Measurements from ENCODE around the gene HES4. TPM values are rescaled to one million over a fixed set of nuclear protein-coding genes. Genes with fewer than 3 reads are reported as not detected.

HES4 gene
- polyA plus RNA-seq, 1 donor (not counting 4 experiments of a cell fraction or from before 2014, with no cell fraction given), result 3.0 TPM

GRCh38 chr1:1027791-1028190 is 27.9 kb upstream of the HES4 start:
- H3K36me3 ChIP-seq (ENCODE audit: control insufficient read depth in 2 of 2, extremely low read depth in 1 of 2, insufficient read depth in 2 of 2, low read length in 2 of 2), result peaks cover 25 to 29% of the 10 kb centered on the region in 2 experiments
- DNase-seq (ENCODE audit: low read depth, low spot score) (no peak), FAIRE-seq (no peak)
- TF ChIP-seq EZH2 (IDR thresholded peaks at IDR 0.05; ENCODE audit: low read length) (no peak), CTCF (optimal IDR thresholded peaks at IDR 0.05 in 1 of 3, IDR thresholded peaks at IDR 0.05 in 1 of 3, conservative IDR thresholded peaks at IDR 0.05 in 1 of 3; ENCODE audit: extremely low read depth in 1 of 3, insufficient read depth in 2 of 3, low read length in 3 of 3) (no peak)
- H3K9me3 ChIP-seq (ENCODE audit: control insufficient read depth, low read depth, low read length), result no peaks in the 10 kb centered on the region
- peaks cover 5% of the 10 kb centered on the region for H3K9me1 ChIP-seq (ENCODE audit: control insufficient read depth, extremely low read depth, insufficient read depth, low read length)
- H3K9ac ChIP-seq (ENCODE audit: control insufficient read depth, extremely low read depth, insufficient read depth, low read length), result no peak overlapping the region
- no peaks in the 10 kb centered on the region for H3K27me3 ChIP-seq (ENCODE audit: control insufficient read depth, extremely low read depth, insufficient read depth, low read length)
- H2AFZ ChIP-seq (ENCODE audit: control insufficient read depth, low read length), result no peak overlapping the region
- H3K27ac ChIP-seq (ENCODE audit: control insufficient read depth, insufficient read depth, low read length), result no peak overlapping the region
- peaks cover 37% of the 10 kb centered on the region for H3K4me1 ChIP-seq (ENCODE audit: control insufficient read depth, extremely low read depth, insufficient read depth, low read length)
- peaks cover 15% of the 10 kb centered on the region for H4K20me1 ChIP-seq (ENCODE audit: control insufficient read depth, extremely low read depth, insufficient read depth, low read length)
- H3K4me3 ChIP-seq (ENCODE audit: control insufficient read depth in 2 of 3, extremely low read depth in 1 of 3, insufficient read depth in 2 of 3, low read depth in 1 of 3, low read length in 3 of 3), result no peak overlapping the region
- dilution Hi-C loops (cut with MboI; ENCODE audit: extremely low pct_ligation_motif_present, low sequenced_read_pairs), result no loop called here
- H3K79me2 ChIP-seq (ENCODE audit: control insufficient read depth, insufficient read depth, low read length), result peaks cover 69% of the 10 kb centered on the region
- no peak overlapping the region for H3K4me2 ChIP-seq (ENCODE audit: control insufficient read depth, extremely low read depth, insufficient read depth, low read depth, low read length)

- Histone ChIP-seq H4K20me1 (ENCODE audit: control insufficient read depth, extremely low read depth, insufficient read depth, low read length) (peaks cover 7% of the 10 kb centered on the region), H2AFZ (ENCODE audit: control insufficient read depth, low read length) (no peak overlapping the region), H3K9me1 (ENCODE audit: control insufficient read depth, extremely low read depth, insufficient read depth, low read length) (no peaks in the 10 kb centered on the region), H3K4me1 (ENCODE audit: control insufficient read depth, extremely low read depth, insufficient read depth, low read length) (peaks cover 46% of the 10 kb centered on the region), H3K4me2 (ENCODE audit: control insufficient read depth, extremely low read depth, insufficient read depth, low read depth, low read length) (no peak overlapping the region), H3K79me2 (ENCODE audit: control insufficient read depth, insufficient read depth, low read length) (peaks cover 72% of the 10 kb centered on the region), H3K9ac (ENCODE audit: control insufficient read depth, extremely low read depth, insufficient read depth, low read length) (no peak overlapping the region), H3K36me3 (ENCODE audit: control insufficient read depth in 2 of 2, extremely low read depth in 1 of 2, insufficient read depth in 2 of 2, low read length in 2 of 2) (peaks cover 31 to 32% of the 10 kb centered on the region in 2 experiments), H3K4me3 (ENCODE audit: control insufficient read depth in 2 of 3, extremely low read depth in 1 of 3, insufficient read depth in 2 of 3, low read depth in 1 of 3, low read length in 3 of 3) (no peak overlapping the region), H3K9me3 (ENCODE audit: control insufficient read depth, low read depth, low read length) (no peaks in the 10 kb centered on the region), H3K27ac (ENCODE audit: control insufficient read depth, insufficient read depth, low read length) (no peak overlapping the region), H3K27me3 (ENCODE audit: control insufficient read depth, extremely low read depth, insufficient read depth, low read length) (no peaks in the 10 kb centered on the region)
- FAIRE-seq (no peak), DNase-seq (ENCODE audit: low read depth, low spot score) (no peak)
- dilution Hi-C loops (cut with MboI; ENCODE audit: extremely low pct_ligation_motif_present, low sequenced_read_pairs), result no loop called here
- TF ChIP-seq EZH2 (IDR thresholded peaks at IDR 0.05; ENCODE audit: low read length), result no peak
- TF ChIP-seq CTCF (optimal IDR thresholded peaks at IDR 0.05 in 1 of 3, IDR thresholded peaks at IDR 0.05 in 1 of 3, conservative IDR thresholded peaks at IDR 0.05 in 1 of 3; ENCODE audit: extremely low read depth in 1 of 3, insufficient read depth in 2 of 3, low read length in 3 of 3), result no peak
Measured at GRCh38 chr1:1026599-1027413, 26.9 kb upstream of the HES4 start.
